H9 (cell line): ENCODE results near the gene CNDP1. TPM values are rescaled to one million over a fixed set of nuclear protein-coding genes. Genes with fewer than 3 reads are reported as not detected.

Experiments used
- DNase-seq: peaks from one replicate; pipeline ENCODE4 v3.0.0-alpha.2; 2017
- H2AFZ ChIP-seq: one replicate; pipeline ENCODE4 v1.6.1; 2013; ENCODE audit warnings: mild to moderate bottlenecking, low read length, control low read depth, moderate library complexity
- H2AK5ac ChIP-seq: 2 replicates; pipeline ENCODE4 v1.6.1; 2013; ENCODE audit warnings: low read length, control low read depth, mixed read lengths; ENCODE audit not compliant: insufficient read length
- H2BK120ac ChIP-seq: one replicate; pipeline ENCODE4 v1.6.1; 2013; ENCODE audit warnings: low read depth, mild to moderate bottlenecking, low read length, control low read depth, inconsistent platforms; ENCODE audit not compliant: poor library complexity, severe bottlenecking
- H2BK12ac ChIP-seq: 2 replicates; pipeline ENCODE4 v1.6.1; 2013; ENCODE audit warnings: low read length, control low read depth, mixed read lengths, low read depth; ENCODE audit not compliant: insufficient read length
- H2BK15ac ChIP-seq: 2 replicates; pipeline ENCODE4 v1.6.1; 2013; ENCODE audit warnings: low read depth, low read length, control low read depth
- H2BK20ac ChIP-seq: one replicate; pipeline ENCODE4 v1.6.1; 2013; ENCODE audit warnings: low read depth, mild to moderate bottlenecking, low read length, control low read depth, inconsistent platforms; ENCODE audit not compliant: poor library complexity, severe bottlenecking
- H2BK5ac ChIP-seq: 2 replicates; pipeline ENCODE4 v1.6.1; 2013; ENCODE audit warnings: low read length, control low read depth, mixed read lengths; ENCODE audit not compliant: insufficient read length
- H3K14ac ChIP-seq: 2 replicates; pipeline ENCODE4 v1.6.1; 2013; ENCODE audit warnings: low read length, control low read depth; ENCODE audit not compliant: insufficient read depth
- H3K18ac ChIP-seq: 2 replicates; pipeline ENCODE4 v1.6.1; 2013; ENCODE audit warnings: low read depth, mild to moderate bottlenecking, mixed read lengths, low read length, control low read depth; ENCODE audit not compliant: insufficient read length
- H3K23ac ChIP-seq: 2 replicates; pipeline ENCODE4 v1.6.1; 2013; ENCODE audit warnings: low read length, control low read depth, mixed read lengths, low read depth; ENCODE audit not compliant: insufficient read length
- H3K23me2 ChIP-seq: 2 replicates; pipeline ENCODE4 v1.6.1; 2013; ENCODE audit warnings: low read depth, mild to moderate bottlenecking, mixed read lengths, low read length, control low read depth; ENCODE audit not compliant: insufficient read length, poor library complexity, severe bottlenecking
- H3K27ac ChIP-seq: 2 replicates; pipeline ENCODE4 v1.5.1; 2013; ENCODE audit warnings: low read length, control low read depth, mixed read lengths, low read depth; ENCODE audit not compliant: insufficient read length
- H3K27me3 ChIP-seq: 2 replicates; pipeline ENCODE4 v1.6.1; 2013; ENCODE audit warnings: low read length, control low read depth, inconsistent platforms; ENCODE audit not compliant: insufficient read depth
- H3K4ac ChIP-seq: 2 replicates; pipeline ENCODE4 v1.6.1; 2013; ENCODE audit warnings: low read depth, mild to moderate bottlenecking, control low read depth, inconsistent platforms, low read length, moderate library complexity
- H3K4me1 ChIP-seq: 2 replicates; pipeline ENCODE4 v1.6.1; 2013; ENCODE audit warnings: low read length, control low read depth, inconsistent platforms; ENCODE audit not compliant: insufficient read depth
- H3K4me2 ChIP-seq: 2 replicates; pipeline ENCODE4 v1.6.1; 2013; ENCODE audit warnings: low read length, control low read depth, mixed read lengths; ENCODE audit not compliant: insufficient read length, insufficient read depth
- H3K56ac ChIP-seq: 2 replicates; pipeline ENCODE4 v1.6.1; 2013; ENCODE audit warnings: low read depth, mild to moderate bottlenecking, mixed read lengths, low read length, control low read depth; ENCODE audit not compliant: insufficient read length
- H3K79me1 ChIP-seq: 2 replicates; pipeline ENCODE4 v1.6.1; 2013; ENCODE audit warnings: low read depth, mild to moderate bottlenecking, moderate library complexity, low read length, control low read depth, inconsistent platforms; ENCODE audit not compliant: insufficient read depth, poor library complexity, severe bottlenecking
- H3K79me2 ChIP-seq: 2 replicates; pipeline ENCODE4 v1.6.1; 2013; ENCODE audit warnings: low read length, control low read depth, inconsistent platforms; ENCODE audit not compliant: insufficient read depth
- H3K9ac ChIP-seq: 2 replicates; pipeline ENCODE4 v1.6.1; 2013; ENCODE audit warnings: low read length, control low read depth, mixed read lengths; ENCODE audit not compliant: insufficient read length; ENCODE audit errors: extremely low read depth
- H3K9me3 ChIP-seq: one replicate; pipeline ENCODE4 v1.6.1; 2013; ENCODE audit warnings: low read depth, low read length, inconsistent platforms; ENCODE audit not compliant: control insufficient read depth
- H3T11ph ChIP-seq: one replicate; pipeline ENCODE4 v1.6.1; 2013; ENCODE audit warnings: mild to moderate bottlenecking, low read length, control low read depth, inconsistent platforms
- H4K20me1 ChIP-seq: one replicate; pipeline ENCODE4 v1.6.1; 2013; ENCODE audit not compliant: control insufficient read depth, insufficient read length, insufficient read depth
- H4K5ac ChIP-seq: 2 replicates; pipeline ENCODE4 v1.6.1; 2013; ENCODE audit warnings: low read depth, mild to moderate bottlenecking, mixed read lengths, low read length, control low read depth; ENCODE audit not compliant: insufficient read length
- H4K8ac ChIP-seq: replicated peaks from 2 replicates; pipeline ENCODE4 v1.6.1; 2013; ENCODE audit warnings: low read length, control low read depth, mixed read lengths, low read depth; ENCODE audit not compliant: insufficient read length
- H4K91ac ChIP-seq: 2 replicates; pipeline ENCODE4 v1.6.1; 2013; ENCODE audit warnings: low read depth, mild to moderate bottlenecking, moderate library complexity, mixed read lengths, low read length, control low read depth; ENCODE audit not compliant: insufficient read length
- H3K27ac Mint-ChIP-seq, 3 experiments: 2 replicates in 2 of 3; 3 replicates in 1 of 3; pipeline ENCODE4 v1.8.0; 2020 to 2021; ENCODE audit warnings: mixed read lengths in 3 of 3, mild to moderate bottlenecking in 1 of 3, moderate library complexity in 1 of 3
- H3K27me3 Mint-ChIP-seq: 2 replicates; pipeline ENCODE4 v1.8.0; 2021; ENCODE audit warnings: low read depth, mild to moderate bottlenecking, moderate library complexity, mixed read lengths
- H3K36me3 Mint-ChIP-seq, 3 experiments: 2 replicates in 2 of 3; 3 replicates in 1 of 3; pipeline ENCODE4 v1.8.0; 2020 to 2021; ENCODE audit warnings: low read depth in 3 of 3, mixed read lengths in 3 of 3; ENCODE audit not compliant: insufficient read depth in 1 of 3
- H3K4me1 Mint-ChIP-seq, 2 experiments: 2 replicates each; pipeline ENCODE4 v1.8.0; 2020; ENCODE audit warnings: mixed read lengths in 2 of 2
- H3K4me3 Mint-ChIP-seq, 2 experiments: 2 replicates in 1 of 2; 3 replicates in 1 of 2; pipeline ENCODE4 v1.8.0; 2020 to 2021; ENCODE audit warnings: mild to moderate bottlenecking in 2 of 2, mixed read lengths in 2 of 2, moderate library complexity in 1 of 2
- H3K9me3 Mint-ChIP-seq, 2 experiments: 2 replicates in 1 of 2; 3 replicates in 1 of 2; pipeline ENCODE4 v1.8.0; 2020; ENCODE audit warnings: mild to moderate bottlenecking in 2 of 2, mixed read lengths in 2 of 2, moderate library complexity in 1 of 2
- total RNA-seq: library from RNA; stranded (reverse); gene quantifications from 2 replicates; pipeline ENCODE4 v1.2.1, GENCODE V29; 2021
- TF ChIP-seq, protein P1 (sequence below): fragments of 200-600 bp; sonication (generic); conservative IDR thresholded peaks from 3 replicates; pipeline ENCODE4 v1.8.0; 2021; ENCODE audit warnings: antibody characterized with exemption, mild to moderate bottlenecking

Gene CNDP1
- total RNA-seq, 1 experiment from 2014 or later, result not detected

DNA sequence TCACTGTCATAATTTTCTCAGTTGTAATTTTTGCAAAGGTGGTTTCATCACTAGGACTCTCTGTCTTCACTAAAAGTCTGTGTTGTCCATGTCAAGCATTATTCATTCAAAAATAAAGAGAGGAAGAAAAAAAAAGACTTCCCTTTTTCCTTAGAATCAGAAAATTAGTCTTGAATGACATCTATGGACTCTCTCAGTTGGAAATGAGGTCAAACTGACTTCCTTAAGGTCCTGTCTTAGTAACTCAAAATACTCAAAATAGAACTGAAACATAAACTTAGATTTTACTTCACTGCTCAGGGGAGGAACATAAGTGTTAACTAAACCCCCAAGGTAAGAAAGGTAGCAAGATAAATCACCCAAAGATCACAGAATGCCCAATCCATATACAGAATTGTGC, 61.1 kb downstream of the CNDP1 start:
- H3K4me3 Mint-ChIP-seq, result peak overlapping the region; percentile 21 to 30; a peak in 3 of 5 replicates

More for the DNA sequence above, 61.1 kb downstream of the CNDP1 start:
- no peaks in the 10 kb centered on the region for H3K9me3 ChIP-seq
- H3T11ph ChIP-seq, result no peak overlapping the region
- Mint-ChIP-seq H3K27me3 (0 out of 2 replicates have a peak, but pooled peaks cover 2% of the 10 kb centered on the region), H3K27ac (no peak overlapping the region), H3K9me3 (no peaks in the 10 kb centered on the region; a peak in 1 of 5 replicates), H3K4me1 (peaks cover 13 to 14% of the 10 kb centered on the region in 2 experiments), H3K36me3 (peaks cover 0 to 31% (median 14%) of the 10 kb centered on the region in 3 experiments; a peak in 6 of 7 replicates)
- no peaks in the 10 kb centered on the region for H4K20me1 ChIP-seq
- H3K79me2 ChIP-seq, result peaks cover 2% of the 10 kb centered on the region; the same call in 1 of the 2 replicates
- no peak overlapping the region for H2AK5ac ChIP-seq
- no peaks in the 10 kb centered on the region for H3K4me1 ChIP-seq
- DNase-seq, result no peak
- H4K91ac ChIP-seq, result no peak overlapping the region
- H3K14ac ChIP-seq, result no peak overlapping the region
- no peak overlapping the region for H2BK20ac ChIP-seq
- no peak overlapping the region for H2BK120ac ChIP-seq
- H3K4ac ChIP-seq, result no peak overlapping the region
- H3K9ac ChIP-seq, result no peak overlapping the region
- no peak overlapping the region for H3K56ac ChIP-seq
- H3K4me2 ChIP-seq, result no peak overlapping the region
- H4K5ac ChIP-seq, result no peak overlapping the region
- no peak overlapping the region for H2AFZ ChIP-seq
- no peak overlapping the region for H2BK12ac ChIP-seq
- H3K79me1 ChIP-seq, result peaks cover 5% of the 10 kb centered on the region
- H3K27me3 ChIP-seq, result no peaks in the 10 kb centered on the region
- H2BK15ac ChIP-seq, result no peak overlapping the region
- no peak overlapping the region for H3K18ac ChIP-seq
- H2BK5ac ChIP-seq, result no peak overlapping the region
- H4K8ac ChIP-seq, result no peak overlapping the region
- H3K23me2 ChIP-seq, result peaks cover 6% of the 10 kb centered on the region
- H3K27ac ChIP-seq, result no peak overlapping the region
- TF ChIP-seq, protein P1, sequence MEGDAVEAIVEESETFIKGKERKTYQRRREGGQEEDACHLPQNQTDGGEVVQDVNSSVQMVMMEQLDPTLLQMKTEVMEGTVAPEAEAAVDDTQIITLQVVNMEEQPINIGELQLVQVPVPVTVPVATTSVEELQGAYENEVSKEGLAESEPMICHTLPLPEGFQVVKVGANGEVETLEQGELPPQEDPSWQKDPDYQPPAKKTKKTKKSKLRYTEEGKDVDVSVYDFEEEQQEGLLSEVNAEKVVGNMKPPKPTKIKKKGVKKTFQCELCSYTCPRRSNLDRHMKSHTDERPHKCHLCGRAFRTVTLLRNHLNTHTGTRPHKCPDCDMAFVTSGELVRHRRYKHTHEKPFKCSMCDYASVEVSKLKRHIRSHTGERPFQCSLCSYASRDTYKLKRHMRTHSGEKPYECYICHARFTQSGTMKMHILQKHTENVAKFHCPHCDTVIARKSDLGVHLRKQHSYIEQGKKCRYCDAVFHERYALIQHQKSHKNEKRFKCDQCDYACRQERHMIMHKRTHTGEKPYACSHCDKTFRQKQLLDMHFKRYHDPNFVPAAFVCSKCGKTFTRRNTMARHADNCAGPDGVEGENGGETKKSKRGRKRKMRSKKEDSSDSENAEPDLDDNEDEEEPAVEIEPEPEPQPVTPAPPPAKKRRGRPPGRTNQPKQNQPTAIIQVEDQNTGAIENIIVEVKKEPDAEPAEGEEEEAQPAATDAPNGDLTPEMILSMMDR, result no peak
- H3K23ac ChIP-seq, result no peak overlapping the region
